Loucy (cell line): ENCODE measurements around the gene TPST2.

Experiments used
- H2AFZ ChIP-seq: fragments of 200-600 bp; sonication (generic); 2 replicates; pipeline ENCODE4 v1.6.0; 2016; ENCODE audit warnings: antibody characterized with exemption, mild to moderate bottlenecking, low read length, moderate library complexity
- H3F3A ChIP-seq: fragments of 200-600 bp; 2 replicates; pipeline ENCODE4 v1.6.0; 2016; ENCODE audit warnings: antibody characterized with exemption, low read depth, mild to moderate bottlenecking
- H3K27me3 ChIP-seq: fragments of 200-600 bp; sonication (generic); 2 replicates; pipeline ENCODE4 v1.6.1; 2014; ENCODE audit warnings: low read length, mild to moderate bottlenecking; ENCODE audit not compliant: insufficient read depth, poor library complexity, severe bottlenecking
- H3K36me3 ChIP-seq: fragments of 200-600 bp; sonication (generic); 2 replicates; pipeline ENCODE4 v1.6.1; 2016; ENCODE audit warnings: low read length; ENCODE audit not compliant: insufficient read depth
- H3K4me1 ChIP-seq: fragments of 200-600 bp; sonication (generic); 2 replicates; pipeline ENCODE4 v1.5.1; 2014; ENCODE audit warnings: low read length, mild to moderate bottlenecking; ENCODE audit not compliant: insufficient read depth, poor library complexity, severe bottlenecking
- H3K4me2 ChIP-seq: fragments of 200-600 bp; sonication (generic); 2 replicates; pipeline ENCODE4 v1.6.0; 2014; ENCODE audit warnings: antibody characterized with exemption, low read length, low read depth, mild to moderate bottlenecking; ENCODE audit not compliant: poor library complexity, severe bottlenecking
- H3K4me3 ChIP-seq: fragments of 200-600 bp; sonication (generic); 2 replicates; pipeline ENCODE4 v1.5.1; 2014; ENCODE audit warnings: low read length, mild to moderate bottlenecking, mixed read lengths; ENCODE audit not compliant: poor library complexity, severe bottlenecking
- H3K79me2 ChIP-seq: fragments of 200-600 bp; sonication (generic); 2 replicates; pipeline ENCODE4 v1.6.1; 2014; ENCODE audit warnings: low read length; ENCODE audit not compliant: insufficient read depth
- H3K9ac ChIP-seq: fragments of 200-600 bp; sonication (generic); 2 replicates; pipeline ENCODE4 v1.6.0; 2014; ENCODE audit warnings: mild to moderate bottlenecking, low read depth, low read length, moderate library complexity; ENCODE audit not compliant: poor library complexity, severe bottlenecking
- H3K9me2 ChIP-seq: fragments of 200-600 bp; sonication (generic); replicated peaks from 2 replicates; pipeline ENCODE4 v1.6.1; 2016; ENCODE audit warnings: low read depth, low read length, mixed read lengths
- H3K9me3 ChIP-seq: fragments of 200-600 bp; sonication (generic); 2 replicates; pipeline ENCODE4 v1.6.1; 2014; ENCODE audit warnings: mild to moderate bottlenecking, antibody characterized with exemption, low read length, low read depth; ENCODE audit not compliant: insufficient read depth
- H4K20me1 ChIP-seq: fragments of 200-600 bp; sonication (generic); 2 replicates; pipeline ENCODE4 v1.6.0; 2014; ENCODE audit warnings: antibody characterized with exemption, low read length, mild to moderate bottlenecking; ENCODE audit not compliant: insufficient read depth, poor library complexity, severe bottlenecking
- CTCF ChIP-seq: fragments of 200-600 bp; sonication (generic); conservative IDR thresholded peaks from 2 replicates; pipeline ENCODE4 v1.5.1; 2014; ENCODE audit warnings: mild to moderate bottlenecking, antibody characterized with exemption, low read length
- EZH2phosphoT487 ChIP-seq: fragments of 200-600 bp; IDR thresholded peaks from 2 replicates; pipeline ENCODE4 v1.6.1; 2018; ENCODE audit warnings: antibody characterized with exemption, mild to moderate bottlenecking, moderate library complexity, borderline replicate concordance

The TPST2 gene

GRCh38 chr22:26536056-26536761, 53.7 kb downstream of the TPST2 start:
- H3K4me3 ChIP-seq, result no peak overlapping the region
- TF ChIP-seq EZH2phosphoT487, result no peak
- TF ChIP-seq CTCF, result no peak
- H3F3A ChIP-seq, result no peaks in the 10 kb centered on the region
- H3K9me2 ChIP-seq, result no peaks in the 10 kb centered on the region
- no peak overlapping the region for H3K4me2 ChIP-seq
- no peaks in the 10 kb centered on the region for H3K27me3 ChIP-seq
- no peaks in the 10 kb centered on the region for H3K4me1 ChIP-seq
- no peak overlapping the region for H3K9ac ChIP-seq
- no peak overlapping the region for H2AFZ ChIP-seq
- H3K79me2 ChIP-seq, result no peaks in the 10 kb centered on the region
- peaks cover 33% of the 10 kb centered on the region; the same call in 1 of the 2 replicates for H3K36me3 ChIP-seq
- H3K9me3 ChIP-seq, result no peaks in the 10 kb centered on the region
- no peaks in the 10 kb centered on the region for H4K20me1 ChIP-seq

- Histone ChIP-seq H3K4me1 (no peaks in the 10 kb centered on the region), H3K9me3 (no peaks in the 10 kb centered on the region), H3K27me3 (no peaks in the 10 kb centered on the region), H4K20me1 (no peaks in the 10 kb centered on the region), H3F3A (no peaks in the 10 kb centered on the region), H2AFZ (no peak overlapping the region), H3K79me2 (no peaks in the 10 kb centered on the region), H3K9ac (no peak overlapping the region), H3K4me2 (no peak overlapping the region), H3K4me3 (no peak overlapping the region), H3K9me2 (no peaks in the 10 kb centered on the region), H3K36me3 (peaks cover 29% of the 10 kb centered on the region; the same call in 1 of the 2 replicates)
- no peak for TF ChIP-seq EZH2phosphoT487
- no peak for TF ChIP-seq CTCF
Measured at GRCh38 chr22:26535603-26535908, 54.4 kb downstream of the TPST2 start.

GRCh38 chr22:26534874-26535602, 54.9 kb downstream of the TPST2 start:
- H3K4me2 ChIP-seq, result no peak overlapping the region
- no peak overlapping the region for H3K9ac ChIP-seq
- no peaks in the 10 kb centered on the region for H3K79me2 ChIP-seq
- H3K9me2 ChIP-seq, result no peaks in the 10 kb centered on the region
- peaks cover 27% of the 10 kb centered on the region; the same call in 1 of the 2 replicates for H3K36me3 ChIP-seq
- H3K9me3 ChIP-seq, result no peaks in the 10 kb centered on the region
- H2AFZ ChIP-seq, result no peak overlapping the region
- TF ChIP-seq EZH2phosphoT487 (no peak), CTCF (no peak)
- H3K4me1 ChIP-seq, result no peaks in the 10 kb centered on the region
- H3K27me3 ChIP-seq, result no peaks in the 10 kb centered on the region
- H4K20me1 ChIP-seq, result no peaks in the 10 kb centered on the region
- no peak overlapping the region for H3K4me3 ChIP-seq
- no peaks in the 10 kb centered on the region for H3F3A ChIP-seq
